G401.6 (cell line): ENCODE results near the gene GLCCI1.

Experiments
- FAIRE-seq: peaks from 2 replicates; lab custom pipeline; 2012; peaks lifted over from hg19 to GRCh38; lab: Jason Lieb, UNC

GLCCI1 gene

GRCh38 chr7:8130663-8131062 is 162.1 kb downstream of the GLCCI1 start:
- no peak for FAIRE-seq

GRCh38 chr7:8131694-8132605 is 163.4 kb downstream of the GLCCI1 start:
- no peak for FAIRE-seq

DNA sequence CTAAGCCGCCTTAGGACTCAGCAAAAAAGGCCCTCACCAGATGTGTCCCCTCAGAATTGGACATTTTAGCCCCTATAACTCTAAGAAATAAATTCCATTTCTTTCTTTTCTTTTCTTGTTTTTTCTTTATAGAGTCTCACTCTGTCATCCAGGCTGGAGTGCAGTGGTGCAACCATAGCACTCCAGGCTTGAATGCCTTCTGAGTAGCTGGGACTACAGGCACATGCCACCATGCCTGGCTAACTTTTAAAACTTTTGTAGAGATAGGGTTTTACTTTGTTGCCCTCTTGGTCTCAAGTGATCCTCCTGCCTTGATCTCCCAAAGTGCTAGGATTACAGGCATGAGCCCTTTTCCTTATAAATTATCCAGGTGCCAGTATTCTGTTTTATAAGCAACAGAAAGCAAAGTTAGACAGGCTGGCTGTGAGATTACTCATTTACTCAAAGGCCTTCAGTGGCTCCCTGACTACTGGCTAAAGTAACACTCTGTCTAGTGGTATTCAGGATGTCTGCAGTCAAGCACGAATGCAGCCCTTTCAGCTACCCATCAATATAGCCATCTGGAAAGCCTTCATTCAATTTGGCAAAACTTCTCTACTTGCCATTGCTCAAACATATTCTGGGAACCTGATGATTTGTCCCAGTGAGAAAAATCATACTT is 164.7 kb downstream of the GLCCI1 start:
- no peak for FAIRE-seq

GRCh38 chr7:8134089-8134733 is 165.6 kb downstream of the GLCCI1 start:
- no peak for FAIRE-seq

- no peak for FAIRE-seq
Measured at GRCh38 chr7:8135417-8135816, 166.8 kb downstream of the GLCCI1 start.

- no peak for FAIRE-seq
Measured at GRCh38 chr7:8136051-8136730, 167.6 kb downstream of the GLCCI1 start.
